GM12874 (cell line): ENCODE measurements around the gene RENBP.

ENCODE experiments used
- TF ChIP-seq, protein P1 (sequence below): IDR thresholded peaks from 2 replicates; pipeline ENCODE4 v1.5.1; 2011; ENCODE audit warnings: low read depth, mild to moderate bottlenecking, control low read depth, low read length, moderate library complexity; ENCODE audit not compliant: insufficient read depth

The RENBP gene

DNA sequence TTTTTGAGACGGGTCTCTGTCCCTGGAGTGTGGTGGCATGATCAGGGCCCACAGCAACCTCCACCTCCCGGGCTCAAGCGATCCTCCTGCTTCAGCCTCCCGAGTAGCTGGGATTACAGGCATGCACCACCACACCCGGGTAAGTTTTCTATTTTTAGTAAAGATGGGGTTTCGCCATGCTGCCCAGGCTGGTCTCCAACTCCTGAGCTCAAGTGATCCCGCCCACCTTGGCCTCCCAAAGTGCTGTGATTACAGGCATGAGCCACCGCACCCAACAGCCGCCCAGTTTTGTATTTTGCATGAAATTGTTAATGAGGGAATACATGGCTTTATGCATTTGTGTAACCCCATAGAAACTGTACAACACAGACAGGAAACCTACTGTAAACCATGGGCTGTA is 15.6 kb downstream of the RENBP start:
- TF ChIP-seq, protein P1, sequence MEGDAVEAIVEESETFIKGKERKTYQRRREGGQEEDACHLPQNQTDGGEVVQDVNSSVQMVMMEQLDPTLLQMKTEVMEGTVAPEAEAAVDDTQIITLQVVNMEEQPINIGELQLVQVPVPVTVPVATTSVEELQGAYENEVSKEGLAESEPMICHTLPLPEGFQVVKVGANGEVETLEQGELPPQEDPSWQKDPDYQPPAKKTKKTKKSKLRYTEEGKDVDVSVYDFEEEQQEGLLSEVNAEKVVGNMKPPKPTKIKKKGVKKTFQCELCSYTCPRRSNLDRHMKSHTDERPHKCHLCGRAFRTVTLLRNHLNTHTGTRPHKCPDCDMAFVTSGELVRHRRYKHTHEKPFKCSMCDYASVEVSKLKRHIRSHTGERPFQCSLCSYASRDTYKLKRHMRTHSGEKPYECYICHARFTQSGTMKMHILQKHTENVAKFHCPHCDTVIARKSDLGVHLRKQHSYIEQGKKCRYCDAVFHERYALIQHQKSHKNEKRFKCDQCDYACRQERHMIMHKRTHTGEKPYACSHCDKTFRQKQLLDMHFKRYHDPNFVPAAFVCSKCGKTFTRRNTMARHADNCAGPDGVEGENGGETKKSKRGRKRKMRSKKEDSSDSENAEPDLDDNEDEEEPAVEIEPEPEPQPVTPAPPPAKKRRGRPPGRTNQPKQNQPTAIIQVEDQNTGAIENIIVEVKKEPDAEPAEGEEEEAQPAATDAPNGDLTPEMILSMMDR = no peak

DNA sequence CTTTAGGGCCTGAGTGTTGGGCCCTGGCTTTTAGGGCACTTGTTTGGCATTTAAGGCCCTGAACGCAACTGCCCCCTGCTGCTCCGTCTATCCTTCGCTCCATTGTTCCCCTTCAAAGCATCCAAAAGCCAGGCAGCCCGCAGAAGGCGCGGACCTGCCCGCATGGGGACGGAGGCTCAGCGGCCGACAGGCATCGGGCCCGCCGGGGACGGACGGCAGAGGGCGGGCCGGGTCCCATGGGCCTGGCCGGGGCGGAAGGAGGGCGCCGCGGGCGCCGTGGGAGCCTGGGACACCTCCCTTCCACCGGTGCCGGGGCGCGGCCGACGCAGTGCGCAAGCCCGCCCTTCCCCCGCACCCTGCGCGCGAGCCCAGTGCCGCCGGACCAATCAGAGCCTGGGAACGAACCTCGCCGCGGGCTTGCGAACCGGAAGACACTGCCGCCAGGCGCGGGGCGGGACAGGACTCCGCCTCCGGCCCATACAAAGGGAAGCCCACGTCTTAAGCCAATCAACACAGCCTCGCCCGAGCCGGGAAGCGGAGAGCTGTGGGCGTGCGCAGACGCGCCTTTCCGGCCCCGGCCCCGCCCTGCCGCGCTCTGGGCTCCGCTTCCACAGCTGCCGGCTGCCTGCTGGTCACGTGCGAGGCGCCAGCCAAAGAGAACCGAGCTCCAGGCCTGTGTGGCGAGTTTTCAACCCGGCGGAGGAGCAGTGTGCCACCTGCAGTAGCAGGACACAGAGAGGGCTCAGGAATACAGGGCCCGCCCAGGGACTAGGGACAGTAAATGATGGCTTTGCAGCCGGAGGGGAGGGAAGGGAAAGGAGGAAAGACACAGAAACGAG is 16.3 kb downstream of the RENBP start:
- TF ChIP-seq, protein P1 = no peak

DNA sequence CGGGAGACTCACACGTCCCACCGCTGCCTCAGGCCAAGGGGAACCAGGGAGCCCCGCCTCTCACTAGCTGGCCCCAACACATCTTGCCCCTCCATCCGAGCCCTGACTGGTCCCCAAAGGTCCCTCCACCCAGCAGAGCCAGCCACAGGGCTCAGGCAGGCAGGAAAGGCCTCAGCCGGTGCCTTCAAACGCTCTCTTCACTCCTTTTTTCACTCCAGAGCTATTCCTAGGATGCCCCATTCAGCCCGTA is 16.8 kb downstream of the RENBP start:
- TF ChIP-seq, protein P1 = no peak

DNA sequence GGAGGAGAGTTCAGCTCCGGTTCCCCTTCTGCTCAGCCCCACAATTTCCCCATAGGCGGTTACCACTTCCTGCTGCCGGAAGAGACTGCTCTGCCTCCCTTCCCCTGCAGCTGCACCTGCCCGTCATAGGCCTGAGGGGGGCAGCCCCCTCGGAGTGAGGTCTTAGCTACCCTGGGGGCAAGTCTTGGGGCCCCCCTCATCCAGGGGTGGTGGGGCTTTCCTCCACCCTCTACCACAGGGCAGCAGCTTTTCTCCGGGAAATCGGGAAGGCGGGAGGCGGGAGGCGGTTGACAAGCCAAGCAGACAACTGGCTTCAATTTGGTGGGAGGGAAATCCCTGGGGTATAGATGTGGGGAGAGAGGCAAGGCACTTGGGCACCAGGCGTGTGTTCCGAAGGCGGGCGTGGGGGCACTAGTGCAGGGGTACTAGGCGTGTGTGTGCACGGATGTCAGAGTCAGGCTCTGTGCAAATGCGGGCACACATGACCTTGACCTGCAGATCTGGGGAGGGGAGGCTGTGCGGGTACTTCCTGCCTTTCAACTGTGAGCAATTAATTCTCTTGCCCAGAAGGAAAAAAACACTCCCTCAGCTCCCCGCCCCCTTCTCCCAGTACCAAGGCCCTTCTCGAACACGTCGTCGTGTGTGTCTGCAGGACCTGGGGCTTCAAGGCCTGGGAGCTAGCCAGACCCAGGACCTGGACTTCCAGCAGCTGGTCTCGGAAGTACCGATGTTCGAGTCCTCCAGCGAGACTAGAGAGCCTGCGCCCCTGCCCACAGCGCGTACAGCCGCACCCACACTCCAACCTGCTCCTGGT is 17.4 kb downstream of the RENBP start:
- TF ChIP-seq, protein P1 = 0 out of 2 replicates have a peak, but pooled peaks have one; percentile 1

DNA sequence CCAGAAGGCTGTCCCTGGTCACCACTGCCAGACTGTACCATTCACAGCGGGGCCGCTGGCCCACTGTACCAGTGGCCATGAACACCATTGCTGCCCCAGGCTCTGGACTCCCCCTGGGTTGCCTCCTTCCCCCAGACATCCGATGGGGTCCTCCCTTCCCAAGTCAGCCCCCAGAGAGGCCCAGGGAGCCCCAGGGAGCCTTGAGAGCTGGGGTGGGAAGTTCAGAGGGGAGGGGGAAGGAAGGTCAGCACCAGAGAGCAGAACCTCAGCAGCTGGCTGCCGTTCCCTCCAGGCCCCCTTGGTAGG is 17.9 kb downstream of the RENBP start:
- TF ChIP-seq, protein P1 = no peak

DNA sequence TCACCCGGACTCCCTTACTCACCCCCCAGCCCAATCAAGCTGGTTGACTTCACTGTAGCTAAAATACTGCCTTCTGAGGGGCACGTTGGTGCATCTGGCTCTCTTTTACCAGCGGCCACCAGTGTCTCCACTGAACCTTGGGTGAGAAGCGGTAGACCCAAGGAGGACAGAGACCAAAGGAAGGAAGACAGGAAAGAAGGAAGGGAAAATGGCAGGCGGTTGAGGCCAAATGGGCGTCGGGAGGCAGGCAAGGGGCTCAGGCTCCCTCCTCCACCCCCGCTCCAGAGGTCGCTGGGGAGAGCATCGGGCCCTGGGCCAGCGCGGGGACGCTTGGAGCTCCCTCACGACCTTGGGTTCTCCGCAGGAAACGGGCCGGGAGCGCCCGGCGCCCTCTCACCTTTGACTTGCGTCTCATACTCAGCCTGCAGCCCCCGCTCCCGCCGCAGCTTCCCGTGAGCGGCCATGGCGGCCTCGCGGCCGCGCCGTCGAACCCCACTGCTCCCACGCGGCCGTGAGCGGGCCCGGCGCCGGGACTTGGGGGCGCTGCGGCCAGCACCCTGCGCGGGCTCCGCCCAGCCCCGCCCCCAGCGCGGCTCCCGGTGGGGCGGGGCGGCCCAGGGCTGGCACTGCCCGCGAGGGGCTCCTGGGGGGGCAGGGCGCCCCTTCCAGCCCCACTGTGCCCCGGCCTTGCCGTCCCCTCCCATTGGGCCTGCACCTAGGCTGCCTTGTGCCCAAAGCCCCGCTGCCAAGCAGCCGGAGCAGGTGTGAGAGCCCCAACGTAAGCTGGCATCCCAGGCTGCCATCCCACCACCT is 18.5 kb downstream of the RENBP start, which contains the start of gene ARHGAP4:
Gene ARHGAP4, minus strand, starts transcription at position 526 of the 813 bp plus-strand sequence. Its CDS starts 62 bp downstream, at position 464.
- TF ChIP-seq, protein P1 = no peak

DNA sequence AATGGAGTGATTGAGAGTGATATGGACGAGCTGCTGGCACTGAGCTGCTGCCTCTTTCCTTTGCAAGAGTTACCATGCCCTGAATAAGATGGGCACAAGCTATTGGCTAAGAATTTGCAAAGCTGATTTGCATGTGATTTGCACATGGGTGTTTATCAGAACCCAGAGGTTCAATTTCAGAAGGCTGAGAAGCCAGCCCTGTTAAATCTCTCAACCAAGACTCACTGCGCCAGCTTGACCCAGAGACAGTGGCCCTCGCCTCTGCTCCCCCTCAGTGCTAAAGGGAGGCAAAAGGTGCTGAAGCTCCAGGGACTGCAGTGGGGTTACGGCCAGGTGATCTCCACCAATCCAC is 19.1 kb downstream of the RENBP start:
- TF ChIP-seq, protein P1 = no peak
